HK-2 (cell line): Measurements from ENCODE around the gene PHF19.

Experiments
- DNase-seq: peaks from one replicate; pipeline ENCODE4 v3.0.0-alpha.2; 2018; ENCODE audit not compliant: unreplicated experiment

PHF19 gene

GRCh38 chr9:120873512-120873911 is 3.5 kb downstream of the PHF19 start:
- peak; percentile 79 for DNase-seq

DNA sequence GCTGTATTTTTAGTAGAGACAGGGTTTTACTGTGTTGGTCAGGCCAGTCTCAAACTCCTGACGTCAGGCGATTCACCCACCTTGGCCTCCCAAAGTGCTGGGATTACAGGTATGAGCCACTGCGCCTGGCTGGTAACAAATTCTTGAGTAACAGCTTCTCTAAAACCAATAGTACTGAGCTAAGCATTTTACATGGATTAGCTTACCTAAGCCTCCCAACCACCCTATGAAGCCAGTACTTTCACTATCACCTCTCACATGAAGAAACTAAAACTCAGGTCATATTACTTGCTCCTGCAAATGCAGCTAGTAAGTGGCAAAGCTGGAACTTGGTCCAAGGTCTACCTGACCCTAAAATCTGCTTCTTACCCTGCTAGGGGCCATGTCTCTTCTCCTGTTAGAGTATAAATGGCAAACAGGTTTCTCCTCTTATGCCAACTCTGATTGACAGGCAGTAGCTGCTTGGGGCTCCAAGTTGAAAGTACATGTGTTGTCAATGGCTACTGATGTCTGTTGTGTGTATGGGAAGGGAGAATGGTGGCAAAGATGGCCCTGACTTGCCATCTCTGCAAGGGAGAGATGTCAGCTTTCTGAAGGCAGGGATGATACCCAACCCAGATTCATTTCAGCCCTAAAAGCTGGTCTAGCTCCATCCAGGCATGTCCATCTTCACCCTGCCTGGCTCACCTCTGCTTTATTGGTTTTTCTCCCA is 4.0 kb downstream of the PHF19 start:
- no peak for DNase-seq

GRCh38 chr9:120870206-120870605 is 6.8 kb downstream of the PHF19 start:
- DNase-seq, result no peak

GRCh38 chr9:120869726-120870125 is 7.3 kb downstream of the PHF19 start:
- DNase-seq, result no peak

GRCh38 chr9:120869360-120869687 is 7.7 kb downstream of the PHF19 start:
- DNase-seq, result no peak

- DNase-seq, result peak; percentile 86
Observed at GRCh38 chr9:120868676-120869359, 8.2 kb downstream of the PHF19 start.

GRCh38 chr9:120868339-120868675 is 8.7 kb downstream of the PHF19 start:
- no peak for DNase-seq

GRCh38 chr9:120867676-120868338 is 9.2 kb downstream of the PHF19 start:
- DNase-seq, result no peak

DNA sequence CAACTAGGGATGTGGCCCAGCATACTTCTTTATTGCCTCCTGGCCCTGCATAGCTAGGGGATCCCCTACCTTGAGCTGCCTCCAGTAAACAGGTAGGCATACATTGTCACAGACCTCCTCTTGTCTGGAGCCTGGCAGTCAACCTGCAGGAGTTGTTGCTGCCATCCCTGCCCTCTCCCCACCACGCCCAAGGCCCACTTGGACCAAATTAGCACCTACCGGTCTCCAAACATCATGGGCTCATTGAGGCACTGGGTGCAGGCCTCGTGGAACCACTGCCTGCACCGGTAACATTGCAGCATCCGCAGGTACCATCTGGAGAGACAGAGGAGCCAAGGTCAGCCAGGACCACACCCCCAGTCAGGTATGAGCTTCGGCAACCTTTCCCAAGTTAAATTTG is 10.3 kb downstream of the PHF19 start:
- no peak for DNase-seq

GRCh38 chr9:120865809-120866208 is 11.2 kb downstream of the PHF19 start:
- DNase-seq, result no peak

DNA sequence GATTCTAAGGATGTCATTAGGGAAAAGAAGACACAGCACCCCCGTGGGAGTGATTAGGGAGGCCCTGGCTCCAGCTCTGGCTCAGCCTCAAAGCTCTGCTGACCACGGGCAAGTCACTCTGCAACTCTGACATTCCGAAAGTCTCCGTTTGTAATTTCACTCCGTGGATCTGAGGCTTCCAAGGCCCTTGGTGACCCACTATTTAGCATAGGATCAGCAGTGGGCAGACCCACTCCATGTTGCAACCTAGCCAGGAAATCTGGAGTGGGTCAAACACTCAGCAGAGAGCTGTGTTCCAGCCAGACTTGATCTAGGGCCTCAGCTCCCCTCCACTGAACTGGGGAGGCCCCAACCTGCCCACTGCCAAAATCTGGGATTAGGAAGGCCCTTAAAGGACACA is 11.8 kb downstream of the PHF19 start:
- DNase-seq, result no peak

DNA sequence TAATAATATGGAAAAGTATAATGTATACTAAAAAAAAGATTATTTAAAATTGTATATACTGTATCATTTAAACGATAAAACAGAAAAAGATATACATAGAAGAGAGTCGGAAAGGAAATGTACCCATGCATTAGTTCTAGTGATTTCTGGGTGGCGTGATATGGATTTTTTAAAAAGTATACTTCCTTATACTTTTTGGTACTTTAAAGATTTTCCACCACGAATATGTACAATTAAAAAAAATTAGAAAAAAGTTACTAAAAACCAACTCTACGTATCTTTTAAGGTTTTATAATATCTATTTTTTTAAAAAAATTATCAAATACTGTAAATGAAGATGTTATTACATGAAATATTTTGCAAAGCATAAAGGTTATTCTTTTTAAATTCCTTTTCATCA is 12.3 kb downstream of the PHF19 start:
- no peak for DNase-seq

GRCh38 chr9:120863833-120864232 is 13.2 kb downstream of the PHF19 start:
- no peak for DNase-seq

GRCh38 chr9:120862452-120862851 is 14.5 kb downstream of the PHF19 start:
- no peak for DNase-seq

- no peak for DNase-seq
Observed at GRCh38 chr9:120861935-120862334, 15.1 kb downstream of the PHF19 start.

DNA sequence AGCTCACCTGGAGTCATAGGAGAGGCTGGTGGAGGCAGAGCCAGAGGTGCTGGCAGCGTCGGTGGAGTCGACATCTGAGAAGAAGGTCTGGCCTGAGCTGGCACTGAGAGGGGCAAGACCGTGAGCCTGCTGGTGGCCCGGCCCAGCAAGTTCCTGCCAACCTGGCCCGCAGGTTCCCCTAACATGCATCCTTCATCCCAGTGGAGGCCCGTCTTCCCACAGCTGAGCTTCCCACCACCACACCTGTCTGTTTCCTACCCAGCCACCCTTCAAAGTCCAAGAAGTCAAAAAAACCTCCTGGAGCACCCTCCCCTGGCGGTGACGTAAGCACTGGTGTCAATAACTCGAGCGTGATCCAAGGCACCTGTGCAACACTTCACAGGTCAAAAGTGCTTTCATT is 16.9 kb downstream of the PHF19 start:
- no peak for DNase-seq

- DNase-seq, result no peak
Observed at GRCh38 chr9:120859361-120859760, 17.6 kb downstream of the PHF19 start.

DNA sequence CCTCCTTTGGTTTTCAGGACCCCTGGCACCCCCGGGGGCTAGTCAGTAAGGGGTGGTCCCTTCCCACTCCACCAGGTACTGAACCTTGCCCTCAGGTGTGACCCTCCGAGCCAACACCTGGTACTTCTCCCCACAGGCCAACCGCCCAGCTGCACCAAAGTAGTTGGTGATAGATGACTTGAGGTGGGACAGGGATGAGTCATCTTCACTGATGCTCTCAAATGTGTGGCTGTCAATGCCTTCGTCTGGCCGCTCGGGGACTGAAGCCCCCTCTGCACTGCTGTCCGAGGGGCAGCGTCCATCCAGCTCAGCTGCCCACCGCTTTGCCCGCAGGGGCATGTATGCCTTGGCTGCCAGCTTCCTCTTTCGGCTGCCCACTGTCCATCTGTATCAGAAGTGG is 19.1 kb downstream of the PHF19 start:
- DNase-seq, result no peak

DNA sequence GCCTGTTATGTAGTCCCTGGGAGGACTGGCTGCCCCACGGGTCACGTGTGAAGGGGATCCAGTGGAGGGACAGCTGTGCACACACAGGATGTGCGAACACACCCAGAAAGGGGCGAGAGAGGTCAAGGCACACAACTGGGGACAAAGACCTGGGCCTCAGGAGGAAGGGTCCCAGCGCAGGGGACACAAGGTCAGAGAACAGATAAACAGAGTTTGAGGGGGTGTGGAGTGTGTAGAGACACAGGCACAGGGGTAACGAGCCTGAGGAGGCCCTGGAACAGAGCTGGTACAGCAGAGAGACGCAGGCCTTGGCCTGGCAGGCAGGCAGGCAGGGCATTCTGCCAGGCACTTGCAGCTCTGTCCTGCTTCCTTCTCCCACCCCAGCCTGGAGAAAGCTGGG is 19.5 kb downstream of the PHF19 start:
- no peak for DNase-seq

GRCh38 chr9:120856700-120857099 is 20.3 kb downstream of the PHF19 start:
- DNase-seq, result no peak

DNA sequence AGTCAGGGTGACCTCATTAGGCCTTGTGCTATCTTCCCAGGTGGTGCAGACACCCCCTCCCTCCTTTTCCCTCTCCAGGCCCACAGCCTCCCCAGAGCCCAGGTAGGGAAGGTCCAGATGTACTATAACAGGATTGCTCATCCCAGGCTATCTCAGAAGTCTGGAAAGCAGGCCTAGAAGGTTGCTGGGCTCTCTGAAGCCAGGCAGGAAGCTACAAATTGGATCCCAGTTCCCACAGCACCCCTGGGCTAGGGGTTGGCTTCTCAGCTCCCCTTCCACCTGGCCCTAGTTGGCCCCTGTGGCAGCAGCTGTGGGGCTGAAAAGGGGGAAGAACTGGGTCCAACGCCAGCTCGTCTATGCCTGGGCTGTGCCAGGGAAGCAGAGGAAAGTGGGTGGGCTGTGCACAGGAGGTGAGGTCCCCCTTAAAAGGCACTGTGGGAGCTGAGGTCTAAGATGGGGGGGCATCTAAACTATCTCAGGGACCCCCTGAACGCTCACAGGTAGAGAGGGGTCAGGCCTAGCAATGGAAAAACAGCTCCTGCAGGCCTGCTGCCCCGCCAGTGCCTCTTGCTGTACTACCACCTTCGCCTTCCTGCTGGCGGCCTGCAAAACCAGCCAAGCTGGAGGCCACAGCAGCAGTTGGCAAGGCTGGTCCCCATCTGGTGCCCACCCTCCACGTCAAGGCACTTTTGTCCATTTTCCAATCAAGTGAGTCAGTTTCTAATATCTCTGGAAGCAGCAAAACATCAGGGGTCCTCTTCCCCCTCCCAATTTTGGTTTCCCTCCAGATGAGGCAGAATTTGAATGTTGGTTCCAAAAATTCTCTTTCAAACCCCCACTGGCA is 20.9 kb downstream of the PHF19 start:
- DNase-seq, result no peak

DNA sequence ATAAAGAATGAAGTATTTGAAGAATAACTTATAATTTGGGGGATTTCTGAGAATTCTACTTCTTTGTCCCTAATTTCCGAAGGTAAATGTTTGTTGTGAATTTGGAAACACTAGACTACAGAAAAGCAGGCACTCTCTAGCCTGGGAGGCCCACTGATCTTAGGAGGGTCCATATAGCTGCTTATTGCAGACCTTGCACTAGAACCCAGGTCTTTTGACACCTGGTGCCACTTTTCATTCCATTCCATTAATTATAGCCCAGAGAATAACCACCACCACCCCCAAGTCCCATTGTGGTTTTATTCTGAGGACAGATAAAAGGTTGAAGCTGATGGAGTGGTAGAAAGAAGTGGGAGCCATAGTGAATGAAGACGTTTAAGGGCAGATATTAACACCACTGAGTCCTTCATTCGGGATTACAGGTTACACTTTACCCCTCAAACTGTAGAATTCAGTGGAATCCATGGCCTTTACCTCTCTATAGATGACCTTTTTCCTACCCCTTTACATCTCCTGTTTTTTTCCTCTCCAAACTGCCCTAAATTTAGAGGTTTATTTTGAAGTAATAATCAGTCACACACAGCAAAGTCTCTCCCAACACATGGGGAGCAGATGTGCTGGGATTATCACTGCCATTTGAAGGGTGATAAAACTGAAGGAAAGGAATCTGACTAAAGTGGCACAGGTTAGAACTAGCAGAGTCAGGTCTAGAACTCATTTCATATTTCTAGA is 22.2 kb downstream of the PHF19 start:
- no peak for DNase-seq
